Aorta (tissue), 5 donors: ENCODE results near the gene TLL1. TPM values are rescaled to one million over a fixed set of nuclear protein-coding genes. Genes with fewer than 3 reads are reported as not detected.

Source experiments
- ATAC-seq: fragments of 200-7000 bp; cut with Tn5 transposase; one replicate; pipeline ENCODE4 v1.9.1; 2022; ENCODE audit warnings: moderate library complexity; ENCODE audit not compliant: low FRiP score
- DNase-seq, 2 donors: peaks; one replicate each; pipeline ENCODE4 v3.0.0-alpha.2; 2020
- H3K27ac ChIP-seq, 2 donors: one replicate each; pipeline ENCODE4 v1.5.1; 2013; ENCODE audit warnings: low read length in 2 of 2, mild to moderate bottlenecking in 2 of 2, moderate library complexity in 2 of 2, control low read depth in 1 of 2, inconsistent platforms in 1 of 2, low read depth in 1 of 2
- H3K27me3 ChIP-seq, 2 donors: one replicate each; pipeline ENCODE4 v1.6.1; 2013; ENCODE audit warnings: control low read depth in 1 of 2, low read length in 1 of 2, mild to moderate bottlenecking in 1 of 2, moderate library complexity in 1 of 2; ENCODE audit not compliant: insufficient read depth in 2 of 2, control insufficient read depth in 1 of 2
- H3K36me3 ChIP-seq, 2 donors: one replicate each; pipeline ENCODE4 v1.6.1; 2013; ENCODE audit warnings: control low read depth in 1 of 2, low read length in 1 of 2, mild to moderate bottlenecking in 1 of 2; ENCODE audit not compliant: insufficient read depth in 2 of 2, control insufficient read depth in 1 of 2
- H3K4me1 ChIP-seq, 2 donors: one replicate each; pipeline ENCODE4 v1.6.1; 2013; ENCODE audit warnings: low read length in 2 of 2, control low read depth in 1 of 2, mild to moderate bottlenecking in 1 of 2, moderate library complexity in 1 of 2; ENCODE audit not compliant: insufficient read depth in 2 of 2, control insufficient read depth in 1 of 2
- H3K4me3 ChIP-seq, 2 donors: one replicate each; pipeline ENCODE4 v1.5.1; 2013; ENCODE audit warnings: low read length in 2 of 2, control low read depth in 1 of 2, mild to moderate bottlenecking in 1 of 2
- H3K9me3 ChIP-seq: one replicate; pipeline ENCODE4 v1.6.1; 2013; ENCODE audit warnings: mild to moderate bottlenecking, low read length; ENCODE audit not compliant: control insufficient read depth
- WGBS, 2 donors: extraction: QIAGEN DNeasy Blood & Tissue Kit; methylation state at CpG; one replicate each; pipeline ENCODE4 v1.1.7; 2013; 5-methylcytosine and 5-hydroxymethylcytosine counted together
- intact Hi-C, 2 donors: fragments of 100-400 bp; cut with DNase I; formaldehyde crosslinking; loops; one replicate each; pipeline versions ENCODE4 v1.14.2 to v1.15.0; 2022
- polyA plus RNA-seq, 2 donors: library from polyadenylated mRNA; stranded (reverse); fragments of 200-250 nt; gene quantifications; one replicate each; pipeline ENCODE4 v1.2.3, GENCODE V29; 2013
- total RNA-seq, 2 donors: library from RNA; stranded (reverse); fragmentation: NEBNext Ultra II Directional; extraction: Animal tissue kit (Norgen Biotek cat#: 25700); gene quantifications; one replicate each; pipeline ENCODE4 v1.2.1, GENCODE V29; 2021
- donor health status: healthy with polysubstance abuse.
- donor health status: Bipolar disorder and iron deficiency.
- donor health status: DM: no; HTN: no; CAD: no.
- donor health status: DM: no; HTN: no; CAD: no.
- donor health status: DM: yes; HTN: yes; CAD: no.

The TLL1 gene
- total and polyA plus RNA-seq, 4 donors: 0.50 to 20.6 (median 19.5) TPM; not detected in 1

DNA sequence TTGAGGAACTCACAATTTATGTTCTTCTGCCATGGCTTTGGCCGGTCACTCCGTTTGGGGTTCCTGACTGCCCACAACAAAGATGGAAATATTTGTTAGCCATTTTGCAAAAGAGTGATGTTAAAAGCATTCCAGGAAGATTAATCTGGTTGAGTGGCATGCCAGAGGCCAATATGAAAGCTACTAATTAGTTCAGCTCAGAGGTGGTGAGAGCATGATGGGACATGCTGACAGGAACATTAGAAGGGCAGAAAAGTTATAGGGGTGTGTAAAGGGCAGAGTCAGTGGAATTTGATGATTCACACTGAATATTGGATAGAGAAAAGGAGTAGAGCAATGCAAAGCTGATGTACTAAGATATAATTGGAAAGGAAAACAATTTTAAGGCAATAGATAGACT is 94.4 kb downstream of the TLL1 start:
- intact Hi-C loops: no loop called here
- H3K4me1 ChIP-seq: no peaks in the 10 kb centered on the region
- H3K27ac ChIP-seq: no peak overlapping the region
- H3K4me3 ChIP-seq: no peak overlapping the region
- no peaks in the 10 kb centered on the region for H3K27me3 ChIP-seq
- DNase-seq: no peak
- H3K9me3 ChIP-seq: no peaks in the 10 kb centered on the region
- no peaks in the 10 kb centered on the region for H3K36me3 ChIP-seq
- ATAC-seq: no peak
- WGBS, 2 donors: 88 to 91% methylated on average over 2 of the region's 2 CpGs

DNA sequence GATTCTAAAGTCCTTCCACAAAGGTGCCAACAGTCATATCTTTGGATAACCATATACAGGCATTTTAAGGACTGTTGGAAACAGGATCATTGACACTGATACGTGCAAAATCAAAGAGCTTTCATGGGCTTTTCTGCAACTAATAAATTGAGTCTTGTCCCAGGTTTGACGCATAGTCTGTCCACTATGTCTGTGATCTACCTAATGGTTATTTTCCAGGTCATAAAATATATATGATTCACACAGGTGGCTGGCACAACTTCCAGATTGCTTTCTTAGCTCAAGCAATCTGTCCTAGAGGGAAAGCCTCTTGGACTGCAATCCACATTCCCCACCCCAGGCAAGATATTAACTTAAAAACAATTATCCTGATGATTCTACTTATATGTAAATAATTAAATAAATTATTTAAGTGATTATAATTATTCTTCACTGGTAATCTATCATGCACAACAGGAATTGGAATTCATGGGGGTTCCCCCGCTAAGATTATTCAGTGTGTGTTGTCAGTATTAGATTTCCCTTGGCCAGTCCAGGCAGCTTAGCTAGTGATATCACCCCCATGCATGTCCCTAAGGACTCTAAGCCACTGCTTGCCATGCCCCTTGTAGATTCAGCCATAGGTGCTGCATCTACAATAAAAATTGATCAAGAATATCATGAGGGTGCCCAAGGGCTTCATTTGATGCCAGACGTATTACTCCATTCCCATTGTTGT is 97.8 kb downstream of the TLL1 start:
- no peak overlapping the region for H3K4me3 ChIP-seq
- H3K4me1 ChIP-seq: no peaks in the 10 kb centered on the region
- H3K36me3 ChIP-seq: no peaks in the 10 kb centered on the region
- no peaks in the 10 kb centered on the region for H3K27me3 ChIP-seq
- no peak overlapping the region for H3K27ac ChIP-seq
- intact Hi-C loops: no loop called here
- WGBS, 2 donors: 88% methylated on average over 4 of the region's 4 CpGs
- ATAC-seq (no peak), DNase-seq (no peak)
- no peaks in the 10 kb centered on the region for H3K9me3 ChIP-seq

DNA sequence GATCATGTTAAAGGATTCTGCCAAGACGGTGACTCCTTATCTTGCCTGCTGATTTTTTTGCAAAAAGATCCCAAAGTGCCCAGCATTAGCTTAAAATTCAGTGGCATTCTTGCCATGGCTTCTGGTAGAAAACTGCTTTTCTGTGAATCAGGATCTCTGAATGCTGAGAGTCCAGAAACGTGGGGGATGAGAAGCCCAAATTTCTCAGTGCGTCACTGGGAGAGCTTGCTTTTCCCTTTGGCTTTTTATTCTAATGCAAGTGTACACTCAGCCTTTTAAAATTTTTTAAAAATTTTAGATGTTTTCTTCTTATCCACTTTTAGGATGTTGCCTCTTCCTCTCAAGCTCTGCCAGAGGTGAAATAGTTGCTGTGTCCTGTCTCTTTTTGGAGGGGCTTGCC is 98.4 kb downstream of the TLL1 start:
- Histone ChIP-seq H3K27ac (no peak overlapping the region), H3K4me3 (no peak overlapping the region), H3K36me3 (no peaks in the 10 kb centered on the region), H3K4me1 (no peaks in the 10 kb centered on the region), H3K27me3 (no peaks in the 10 kb centered on the region), H3K9me3 (no peaks in the 10 kb centered on the region)
- intact Hi-C loops: no loop called here
- DNase-seq (no peak), ATAC-seq (no peak)
- WGBS, 2 donors: 84 to 86% methylated on average over 3 of the region's 3 CpGs

DNA sequence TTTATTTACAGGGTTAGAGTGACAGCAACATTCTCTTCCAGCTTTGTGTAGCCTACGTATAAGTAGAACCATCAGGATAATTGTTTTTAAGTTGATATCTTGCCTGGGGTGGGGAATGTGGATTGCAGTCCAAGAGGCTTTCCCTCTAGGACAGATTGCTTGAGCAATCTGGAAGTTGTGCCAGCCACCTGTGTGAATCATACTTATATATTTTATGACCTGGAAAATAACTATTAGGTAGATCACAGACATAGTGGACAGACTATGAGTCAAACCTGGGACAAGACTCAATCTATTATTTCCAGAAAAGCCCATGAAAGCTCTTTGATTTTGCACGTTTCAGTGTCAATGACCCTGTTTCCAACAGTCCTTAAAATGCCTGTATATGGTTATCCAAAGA is 98.9 kb downstream of the TLL1 start:
- Histone ChIP-seq H3K9me3 (no peaks in the 10 kb centered on the region), H3K4me3 (no peak overlapping the region), H3K27ac (no peak overlapping the region), H3K36me3 (no peaks in the 10 kb centered on the region), H3K4me1 (no peaks in the 10 kb centered on the region), H3K27me3 (no peaks in the 10 kb centered on the region)
- intact Hi-C loops: no loop called here
- ATAC-seq (no peak), DNase-seq (no peak)
- 57 to 64% methylated on average over 2 of the region's 2 CpGs for WGBS, 2 donors

DNA sequence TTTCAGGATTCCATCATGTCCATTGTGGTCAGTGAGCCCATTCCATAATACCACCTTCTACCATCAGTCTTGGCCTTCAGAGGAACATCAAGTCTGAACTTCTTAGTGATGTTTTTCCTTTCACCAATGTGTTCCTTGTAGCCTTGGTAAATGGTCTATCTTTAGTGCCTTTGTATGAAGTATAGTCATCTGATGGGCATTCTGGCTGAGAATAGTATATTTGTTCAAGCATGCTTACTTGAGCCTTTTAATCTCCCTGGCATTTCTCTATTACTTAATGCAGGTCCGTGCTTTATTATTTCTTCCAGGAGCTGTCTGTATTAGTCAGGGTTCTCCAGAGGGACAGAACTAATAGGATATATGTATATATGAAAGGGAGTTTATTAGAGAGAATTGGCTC is 99.7 kb downstream of the TLL1 start:
- no peaks in the 10 kb centered on the region for H3K27me3 ChIP-seq
- no peak overlapping the region for H3K27ac ChIP-seq
- H3K4me1 ChIP-seq: no peaks in the 10 kb centered on the region
- ATAC-seq: no peak
- H3K4me3 ChIP-seq: no peak overlapping the region
- DNase-seq: no peak
- 36% methylated on average over 1 of the region's 1 CpG for WGBS, 2 donors
- H3K9me3 ChIP-seq: no peaks in the 10 kb centered on the region
- H3K36me3 ChIP-seq: no peaks in the 10 kb centered on the region
- intact Hi-C loops: no loop called here

DNA sequence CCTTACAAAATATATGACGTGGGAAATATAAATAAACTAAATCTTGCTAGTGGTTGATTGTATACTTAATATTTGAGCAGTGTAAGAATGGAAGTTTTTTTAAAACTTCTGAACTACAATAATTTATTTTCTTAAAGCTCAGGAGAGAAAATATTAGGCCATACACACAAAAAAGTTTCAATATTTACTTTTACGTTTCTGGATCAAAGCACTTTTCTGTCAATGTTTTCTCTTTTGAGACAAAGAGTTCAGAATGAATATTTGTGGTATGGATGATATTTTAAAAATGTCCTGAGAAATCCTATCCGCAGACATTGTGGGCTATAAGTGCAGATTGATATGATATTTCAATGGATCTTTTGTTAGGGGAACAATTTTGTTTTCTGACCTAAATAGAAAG is 109.9 kb downstream of the TLL1 start:
- Histone ChIP-seq H3K4me3 (no peak overlapping the region), H3K27ac (no peak overlapping the region), H3K36me3 (no peaks in the 10 kb centered on the region), H3K9me3 (no peaks in the 10 kb centered on the region), H3K27me3 (no peaks in the 10 kb centered on the region), H3K4me1 (no peaks in the 10 kb centered on the region)
- intact Hi-C loops: no loop called here
- 53 to 71% methylated on average over 3 of the region's 3 CpGs for WGBS, 2 donors
- ATAC-seq: no peak
- no peak for DNase-seq

DNA sequence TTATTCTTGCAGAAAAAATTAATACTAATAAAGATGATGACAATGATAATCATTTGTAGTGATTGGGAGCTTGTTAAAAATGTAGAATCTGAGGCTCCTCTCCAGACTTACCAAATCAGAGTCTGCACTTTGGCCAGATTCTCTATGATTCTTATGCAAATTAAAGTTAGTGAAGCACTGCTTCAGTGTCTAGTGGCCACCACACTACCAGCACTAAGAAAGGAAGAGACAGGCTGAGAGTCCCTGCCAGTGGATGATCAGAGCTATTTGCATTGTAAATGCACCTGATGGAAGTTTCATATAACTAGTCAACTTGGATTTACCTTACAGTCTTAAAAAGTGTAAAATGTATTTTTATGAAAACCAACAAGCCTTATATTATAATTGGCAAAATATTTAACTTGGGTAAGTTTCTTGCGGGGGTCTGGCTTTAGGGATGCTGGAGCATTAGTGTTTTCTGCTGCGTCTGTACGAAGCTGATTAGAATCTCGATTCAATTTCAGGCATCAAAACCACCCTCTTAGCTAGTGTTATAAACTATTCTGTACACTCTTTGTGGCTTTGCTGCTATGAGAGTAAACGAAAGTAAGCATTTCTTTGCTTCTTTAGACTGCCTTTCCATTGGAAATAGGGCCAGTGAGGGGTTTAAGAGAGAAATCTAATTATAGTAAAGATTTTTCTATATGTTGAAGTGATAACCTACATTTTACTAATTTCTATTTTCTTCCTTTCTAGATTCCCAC is 114.1 kb downstream of the TLL1 start:
- H3K4me1 ChIP-seq: no peaks in the 10 kb centered on the region
- DNase-seq: no peak
- no peak overlapping the region for H3K4me3 ChIP-seq
- WGBS, 2 donors: 41 to 48% methylated on average over 5 of the region's 5 CpGs
- H3K27me3 ChIP-seq: no peaks in the 10 kb centered on the region
- intact Hi-C loops: no loop called here
- no peak overlapping the region for H3K27ac ChIP-seq
- H3K36me3 ChIP-seq: no peaks in the 10 kb centered on the region
- H3K9me3 ChIP-seq: no peaks in the 10 kb centered on the region
- no peak for ATAC-seq

DNA sequence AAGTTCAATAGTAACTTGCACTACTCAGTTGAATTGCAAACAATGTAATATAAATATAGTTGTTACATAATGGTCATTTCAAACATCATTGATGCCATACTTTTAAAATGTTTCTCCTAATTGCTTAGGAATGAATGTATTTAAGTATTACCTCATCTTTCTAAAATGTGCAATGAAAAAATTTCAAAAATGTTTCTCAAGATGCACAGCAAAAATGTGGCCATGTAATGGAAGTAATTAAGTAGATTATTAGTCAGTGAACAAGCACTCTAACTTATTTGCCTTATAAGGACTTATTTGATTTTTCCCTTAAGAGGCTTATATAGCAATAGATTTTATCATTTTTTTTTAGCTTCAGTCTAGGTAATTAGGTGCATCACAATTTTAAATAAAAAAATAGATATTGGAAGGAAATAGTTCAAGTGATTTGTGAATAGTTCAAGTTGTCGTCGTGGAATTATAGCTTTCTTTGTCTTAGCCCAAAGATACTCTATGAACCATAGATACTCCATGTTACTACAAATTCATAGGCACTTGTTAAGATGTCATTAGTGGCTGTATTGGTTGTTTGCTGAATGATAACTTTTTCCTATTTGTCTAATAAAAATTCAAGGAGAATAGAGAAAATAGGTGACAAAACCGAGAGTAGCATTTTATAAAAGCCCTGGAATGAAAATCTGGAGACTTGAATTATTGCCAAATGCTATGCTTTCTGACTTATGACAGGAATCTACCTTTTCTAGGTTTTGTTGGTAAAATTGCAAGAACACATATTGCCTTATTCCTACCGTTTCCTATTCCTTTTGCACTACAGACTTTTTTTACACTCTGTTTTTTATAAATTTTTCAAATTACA is 118.5 kb downstream of the TLL1 start:
- WGBS, 2 donors: 62 to 66% methylated on average over 4 of the region's 4 CpGs
- H3K27ac ChIP-seq: no peak overlapping the region
- ATAC-seq (no peak), DNase-seq (no peak)
- no peaks in the 10 kb centered on the region for H3K27me3 ChIP-seq
- H3K9me3 ChIP-seq: no peaks in the 10 kb centered on the region
- H3K4me1 ChIP-seq: no peaks in the 10 kb centered on the region
- no peaks in the 10 kb centered on the region for H3K36me3 ChIP-seq
- H3K4me3 ChIP-seq: no peak overlapping the region
- intact Hi-C loops: no loop called here
